ENCODE measurements around the gene MRC1.

The MRC1 gene

DNA sequence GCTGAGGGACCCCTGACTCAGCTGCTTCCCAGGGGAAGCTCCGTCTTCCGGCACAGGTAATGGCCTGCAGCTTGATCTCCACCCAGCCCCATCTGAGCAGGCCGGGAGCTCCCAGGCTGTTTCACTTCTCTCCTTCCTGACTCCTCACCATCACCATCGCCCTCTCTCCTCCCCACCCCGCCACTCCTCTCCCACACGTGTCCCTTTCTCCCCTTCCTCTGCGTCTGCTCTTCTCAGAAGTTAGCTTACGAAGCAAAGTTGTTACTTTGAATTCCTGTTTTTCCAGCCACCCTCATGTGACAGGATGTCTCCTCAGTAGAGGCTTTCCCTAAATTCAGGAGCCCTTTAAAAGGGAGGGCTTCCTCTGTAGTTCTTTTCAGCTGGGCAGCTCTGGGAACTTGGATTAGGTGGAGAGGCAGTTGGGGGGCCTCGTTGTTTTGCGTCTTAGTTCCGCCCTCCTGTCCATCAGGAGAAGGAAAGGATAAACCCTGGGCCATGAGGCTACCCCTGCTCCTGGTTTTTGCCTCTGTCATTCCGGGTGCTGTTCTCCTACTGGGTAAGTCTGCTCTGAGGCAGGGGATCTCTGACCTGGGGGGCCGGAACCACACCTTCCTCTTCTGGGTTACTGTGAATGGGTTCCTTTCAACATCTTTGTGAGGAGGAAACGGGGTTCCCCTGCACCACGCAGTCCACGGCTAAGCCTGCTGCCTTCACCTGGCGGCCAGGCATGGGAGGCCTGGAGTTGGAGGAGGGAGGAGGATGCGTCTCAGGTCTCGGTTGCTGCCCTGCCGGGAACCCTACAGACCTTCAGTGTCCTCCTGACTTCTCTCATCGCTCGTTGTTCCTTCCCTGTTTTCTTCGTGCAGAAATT is at the start of gene MRC1:
MRC1 (plus strand) TSS at position 378 of the 871 bp plus-strand sequence; CDS start at position 496, 118 bp downstream.
- no peak for DNase-seq (ENCODE audit: low read depth in 2 of 2)

DNA sequence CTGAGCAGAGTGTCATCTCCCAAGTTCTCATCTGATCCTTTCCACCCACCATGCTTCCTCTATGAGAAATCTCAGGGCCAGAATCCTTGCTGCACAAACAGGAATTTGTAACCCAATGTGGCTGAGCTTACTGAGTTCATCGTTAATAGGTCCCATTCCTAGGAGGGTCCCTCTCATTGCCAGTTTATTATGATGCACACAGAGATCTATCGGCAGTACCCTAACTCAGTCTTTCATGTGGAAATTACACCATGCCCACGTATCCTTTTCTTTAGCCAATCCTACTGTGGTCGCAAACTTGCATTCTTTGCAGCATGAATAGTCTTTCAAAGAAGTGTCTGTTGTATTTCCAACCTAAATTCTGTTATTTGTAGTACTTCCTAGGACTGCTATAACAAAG is 45.0 kb upstream of the MRC1 start:
- no peak for DNase-seq (ENCODE audit: low read depth in 2 of 2)

DNA sequence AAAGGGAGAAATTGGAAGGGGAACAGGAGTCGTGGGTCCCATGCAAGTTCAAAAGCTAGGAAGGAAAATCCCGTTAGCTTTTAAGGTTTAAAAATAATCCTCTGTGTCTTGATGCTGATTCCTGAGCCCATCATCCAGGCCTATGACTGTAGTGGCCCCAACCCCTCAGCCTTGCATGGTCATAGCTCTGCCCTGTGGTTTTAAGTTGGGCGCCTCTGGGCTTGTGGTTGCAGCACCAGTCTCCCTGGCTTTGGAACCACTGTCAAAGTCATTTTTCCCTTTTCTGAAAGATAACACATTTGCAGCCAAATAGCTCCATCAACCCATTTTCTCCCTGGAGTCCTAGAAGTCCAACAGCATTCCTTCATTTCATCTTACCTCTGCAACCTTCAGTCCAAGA is 43.5 kb upstream of the MRC1 start:
- DNase-seq (ENCODE audit: low read depth in 2 of 2): no peak

DNA sequence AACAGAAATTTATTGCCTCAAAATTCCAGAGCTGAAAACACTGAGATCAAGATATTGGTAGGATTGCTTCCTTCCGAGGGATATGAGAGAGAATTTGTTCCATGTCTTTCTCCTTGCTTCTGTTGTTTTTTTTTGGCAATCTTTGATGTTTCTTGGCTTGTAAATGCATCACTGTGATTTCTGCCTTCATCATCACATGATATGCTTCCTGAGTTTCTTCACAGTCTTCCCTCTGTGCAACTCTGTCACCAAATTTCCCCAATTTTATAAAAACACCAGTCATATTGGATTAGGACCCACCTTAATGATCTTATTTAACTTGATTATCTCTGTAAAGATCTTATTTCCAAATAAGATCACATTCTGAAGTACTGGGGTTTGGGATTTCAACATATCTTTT is 42.4 kb upstream of the MRC1 start:
- DNase-seq (ENCODE audit: low read depth in 2 of 2): no peak

DNA sequence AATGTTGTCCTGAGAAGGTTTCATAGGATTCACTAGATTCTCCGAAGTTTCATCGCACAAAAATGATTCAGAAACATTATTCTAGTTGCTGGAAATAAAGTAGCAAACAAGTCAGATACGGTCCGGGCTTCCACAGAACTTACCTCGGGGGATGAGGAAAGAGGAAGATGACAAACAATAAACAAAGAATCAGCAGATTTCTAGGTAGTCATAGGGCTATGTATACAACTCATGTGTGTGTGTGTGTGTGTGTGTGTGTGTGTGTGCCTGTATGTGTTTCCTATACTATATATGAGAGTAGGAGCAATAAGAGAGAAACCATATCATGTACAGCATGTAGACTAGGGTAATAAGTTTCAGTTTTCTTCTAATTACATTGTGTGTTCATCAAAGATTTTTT is 40.7 kb upstream of the MRC1 start:
- no peak for DNase-seq (ENCODE audit: low read depth in 2 of 2)

DNA sequence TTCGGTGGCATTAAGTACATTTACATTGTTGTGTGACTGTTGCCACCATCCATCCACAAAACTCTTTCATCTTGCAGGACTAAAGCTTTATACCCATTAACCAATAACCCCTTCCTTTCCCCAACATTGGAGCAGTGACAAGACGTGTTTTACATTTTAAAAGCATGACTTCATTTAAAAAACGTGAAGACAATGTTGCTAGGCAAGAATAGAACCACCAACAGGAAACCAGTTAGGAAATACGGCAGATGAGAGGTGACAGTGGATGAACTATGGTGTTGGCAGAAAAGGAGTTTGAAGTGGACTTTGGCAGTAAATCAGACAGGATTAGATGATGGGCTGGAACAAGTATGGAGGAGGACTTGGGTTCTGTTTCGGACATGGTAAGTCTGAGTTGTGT is 40.2 kb upstream of the MRC1 start:
- no peak for DNase-seq (ENCODE audit: low read depth in 2 of 2)

DNA sequence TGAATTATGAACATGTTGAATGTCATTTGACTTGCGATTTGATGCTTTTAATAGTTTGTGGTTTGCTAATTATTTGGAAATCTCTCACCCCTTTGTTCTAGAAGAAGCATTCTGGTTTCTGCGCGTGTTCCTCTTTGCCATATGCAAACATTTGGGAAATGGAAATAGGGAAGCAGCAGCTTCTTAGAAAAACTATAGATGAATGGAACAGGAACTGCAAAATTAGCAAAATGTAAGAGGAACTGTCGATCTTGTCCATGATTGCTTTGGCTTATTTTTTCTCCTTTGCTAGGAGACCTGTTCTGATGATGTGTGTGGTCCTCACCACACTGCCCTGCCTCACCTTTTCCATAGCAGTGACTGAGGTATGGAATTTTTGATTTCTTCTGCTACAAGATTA is 38.1 kb upstream of the MRC1 start:
- no peak for DNase-seq (ENCODE audit: low read depth in 2 of 2)

DNA sequence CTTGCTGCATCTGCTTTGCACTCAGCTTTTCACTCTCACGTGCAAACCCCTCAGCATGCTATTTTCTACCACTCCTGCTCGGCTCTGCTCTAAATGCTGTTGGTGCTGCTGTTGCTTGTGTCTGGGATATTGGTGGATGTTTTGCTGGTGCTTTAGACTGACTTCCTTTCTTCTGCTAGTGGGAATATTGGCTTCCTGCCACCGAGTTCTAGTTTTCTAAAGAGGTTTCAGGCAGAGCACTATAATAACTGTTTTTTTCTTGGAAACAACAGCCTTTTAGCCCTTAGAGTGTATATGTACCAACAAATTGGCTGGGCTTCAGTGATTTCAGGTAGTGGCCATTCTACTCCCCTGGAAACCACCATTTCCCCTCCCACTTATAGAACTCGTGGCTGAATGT is 29.4 kb upstream of the MRC1 start:
- no peak for DNase-seq (ENCODE audit: low read depth in 2 of 2)

DNA sequence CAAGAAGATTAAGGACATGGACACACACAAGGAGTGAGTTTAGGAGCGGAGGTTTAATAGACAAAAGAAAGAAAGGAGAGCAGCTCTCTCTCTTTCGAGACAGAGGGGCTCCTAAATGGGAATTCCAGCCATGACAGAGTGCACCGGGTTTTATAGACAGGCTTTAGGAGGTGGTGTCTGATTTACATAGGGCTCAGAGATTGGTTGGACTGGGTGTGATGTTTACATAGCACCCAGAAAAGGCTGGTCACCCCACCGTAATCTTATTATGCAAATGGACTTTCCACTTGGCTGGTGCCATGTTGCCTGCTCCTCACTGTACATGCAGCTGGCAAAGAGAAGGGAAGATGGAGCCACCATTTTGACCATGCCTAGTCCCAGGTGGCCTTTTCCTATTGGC is 28.4 kb upstream of the MRC1 start:
- no peak for DNase-seq (ENCODE audit: low read depth in 2 of 2)

DNA sequence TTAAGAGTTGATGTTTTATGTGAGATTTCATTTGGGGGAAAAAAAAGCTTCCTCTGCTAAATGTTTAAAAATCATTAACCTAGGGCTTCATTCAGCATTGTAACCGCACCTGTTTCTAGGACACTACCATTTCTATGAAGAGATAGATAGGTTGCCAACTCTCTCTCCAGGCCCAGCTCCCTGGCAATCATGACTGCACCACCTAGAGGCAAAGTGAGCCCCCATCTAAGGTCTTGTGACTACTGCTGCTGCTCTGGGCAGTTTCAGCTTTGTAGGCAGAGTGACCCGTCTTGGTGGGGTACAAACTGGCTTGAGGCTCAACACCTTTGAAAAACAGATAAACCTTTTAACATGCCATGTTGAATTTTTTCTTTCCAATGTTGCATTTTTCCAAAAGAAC is 27.3 kb upstream of the MRC1 start:
- DNase-seq (ENCODE audit: low read depth in 2 of 2): no peak

DNA sequence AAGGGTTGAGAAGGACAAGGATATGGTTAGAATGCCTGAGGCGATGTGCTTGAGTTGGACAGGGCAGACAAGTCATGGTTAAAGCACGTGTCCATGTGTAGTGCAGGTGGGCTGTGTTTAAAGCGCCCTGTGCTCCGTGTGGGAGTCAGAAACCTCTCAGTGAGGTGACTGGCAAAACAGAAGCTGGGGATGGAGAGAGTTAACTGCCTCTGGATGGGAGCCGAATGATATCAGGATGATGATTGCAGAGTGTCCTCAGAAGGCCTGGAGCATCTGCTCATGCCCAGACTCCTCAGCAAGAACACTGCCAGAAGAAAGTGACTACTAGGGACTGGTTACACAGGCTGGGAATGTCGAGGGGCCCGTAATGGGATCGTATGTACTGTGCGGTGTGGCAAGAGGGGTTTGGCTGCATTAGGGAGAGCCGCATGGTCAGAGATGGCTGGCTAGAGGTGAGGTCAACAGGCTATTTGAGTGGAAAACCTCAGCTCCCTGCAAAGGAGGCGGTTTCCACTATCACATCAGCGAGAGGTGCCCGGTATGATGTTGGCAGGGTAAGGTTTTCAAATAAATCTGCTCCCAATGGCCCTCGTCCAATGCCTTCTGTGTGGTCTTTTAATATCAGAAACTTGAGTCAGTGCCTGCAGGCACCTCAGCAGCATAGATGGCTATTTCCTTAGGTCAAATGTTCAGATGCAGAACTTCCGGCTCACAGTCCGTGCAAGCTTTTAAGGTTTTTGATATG is 26.1 kb upstream of the MRC1 start:
- no peak for DNase-seq (ENCODE audit: low read depth in 2 of 2)

DNA sequence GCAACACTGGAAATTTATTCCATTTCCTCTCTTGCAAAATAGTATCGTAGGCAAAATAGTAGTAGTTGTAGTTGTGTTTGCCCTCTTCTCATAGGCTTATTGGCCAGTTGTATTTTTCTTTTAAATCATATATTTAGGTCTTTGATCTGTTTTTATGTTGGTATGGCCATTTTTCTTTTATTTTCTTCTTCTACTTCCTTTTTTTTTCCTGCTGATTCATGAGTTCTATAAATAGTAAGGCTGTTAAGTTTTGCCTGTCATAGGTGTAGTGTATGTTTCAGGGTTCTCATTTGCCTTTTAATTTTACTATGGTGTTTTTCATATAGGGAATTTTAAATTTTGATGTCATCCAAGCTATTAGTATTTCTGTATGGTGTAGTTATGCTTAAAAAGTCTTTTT is 25.4 kb upstream of the MRC1 start:
- no peak for DNase-seq (ENCODE audit: low read depth in 2 of 2)

DNA sequence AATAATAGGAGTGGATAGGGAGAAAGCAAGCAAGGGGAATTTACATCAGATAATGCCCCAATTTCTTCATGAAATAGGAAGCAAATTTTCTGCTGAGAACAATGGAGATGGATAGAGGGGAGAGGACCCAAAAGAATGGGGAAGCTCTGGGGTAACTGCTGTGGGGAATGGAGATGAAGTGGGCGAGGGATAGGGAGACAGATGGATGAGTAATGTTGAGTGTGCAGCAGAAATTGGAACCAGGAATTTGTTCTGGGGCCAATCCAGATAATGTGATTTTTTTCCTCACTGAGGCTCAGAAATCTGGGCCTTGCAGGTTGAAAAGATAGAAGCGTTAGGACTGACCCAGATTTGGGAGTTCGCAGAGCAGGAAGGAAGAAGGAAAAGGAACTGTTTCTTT is 24.5 kb upstream of the MRC1 start:
- no peak for DNase-seq (ENCODE audit: low read depth in 2 of 2)

DNA sequence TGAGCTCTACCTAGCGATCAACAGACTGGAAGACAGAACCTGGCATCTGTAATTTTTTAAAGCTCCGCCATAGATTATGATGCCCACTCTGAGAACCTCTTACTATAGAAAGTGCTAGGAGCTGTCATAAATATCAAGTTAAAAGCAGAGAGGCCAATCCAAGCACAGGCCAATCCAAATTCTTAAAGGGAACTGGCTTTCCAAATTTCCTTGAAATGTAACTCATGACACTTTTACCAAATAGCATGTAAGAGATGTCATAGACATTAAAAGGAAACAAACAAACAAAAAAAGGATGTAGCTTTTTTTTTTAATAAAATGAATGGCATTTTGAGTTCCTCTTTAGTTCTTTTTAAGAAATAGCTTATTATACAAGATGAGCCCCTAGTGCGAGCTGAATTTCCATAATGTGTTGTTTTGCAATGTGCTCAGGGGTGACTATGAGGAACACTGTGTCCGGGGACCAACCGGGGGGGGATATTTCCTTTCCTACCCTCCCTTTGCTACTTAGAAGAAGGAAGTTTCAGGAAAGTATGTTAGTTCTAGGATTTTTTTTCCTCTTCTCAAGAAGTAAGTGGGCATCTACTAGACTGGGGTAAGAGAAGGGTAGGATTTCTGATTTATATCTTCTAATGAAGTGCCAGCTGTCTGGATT is 23.7 kb upstream of the MRC1 start:
- DNase-seq (ENCODE audit: low read depth in 2 of 2): no peak

DNA sequence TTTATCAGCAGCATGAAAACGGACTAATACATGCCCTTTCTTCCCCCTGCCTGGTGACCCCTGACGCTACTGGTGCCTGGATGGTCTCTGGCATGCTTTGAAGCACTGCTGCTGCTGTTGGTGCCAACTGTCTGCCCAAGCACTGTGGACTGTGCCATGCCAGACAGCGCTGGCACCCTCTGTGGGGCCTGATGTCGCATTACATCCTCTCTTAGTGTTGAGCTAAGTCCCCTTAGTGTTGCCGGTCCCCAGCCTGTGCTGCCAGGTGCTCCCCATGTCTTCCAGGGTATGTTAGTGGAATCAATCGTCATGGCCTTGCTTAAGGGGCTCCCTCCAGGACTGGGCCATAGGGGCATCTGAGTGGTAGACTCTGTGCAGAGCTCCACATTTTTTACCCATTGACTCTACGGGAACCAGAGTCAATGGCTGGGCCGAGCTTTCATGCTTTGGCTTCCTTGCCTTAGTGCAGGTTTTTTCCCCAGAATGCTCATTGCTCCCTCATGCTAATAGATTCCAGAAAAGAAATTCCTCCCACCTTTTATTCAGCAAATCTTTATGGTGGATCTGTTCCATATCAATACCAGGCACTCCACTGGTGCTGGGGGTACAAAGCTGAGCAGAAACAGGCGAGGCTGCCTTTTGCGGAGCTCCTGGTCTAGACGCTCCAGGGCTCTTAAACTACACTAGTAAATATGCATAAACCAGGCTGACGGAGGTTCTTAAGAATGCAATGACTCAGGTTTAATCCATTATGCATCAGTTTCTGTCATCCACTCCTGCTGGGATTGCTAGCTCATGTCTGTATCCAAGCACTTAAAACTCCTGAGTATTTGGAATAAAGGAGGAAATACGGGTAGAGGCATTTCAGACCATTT is 21.8 kb upstream of the MRC1 start:
- DNase-seq (ENCODE audit: low read depth in 2 of 2): no peak

DNA sequence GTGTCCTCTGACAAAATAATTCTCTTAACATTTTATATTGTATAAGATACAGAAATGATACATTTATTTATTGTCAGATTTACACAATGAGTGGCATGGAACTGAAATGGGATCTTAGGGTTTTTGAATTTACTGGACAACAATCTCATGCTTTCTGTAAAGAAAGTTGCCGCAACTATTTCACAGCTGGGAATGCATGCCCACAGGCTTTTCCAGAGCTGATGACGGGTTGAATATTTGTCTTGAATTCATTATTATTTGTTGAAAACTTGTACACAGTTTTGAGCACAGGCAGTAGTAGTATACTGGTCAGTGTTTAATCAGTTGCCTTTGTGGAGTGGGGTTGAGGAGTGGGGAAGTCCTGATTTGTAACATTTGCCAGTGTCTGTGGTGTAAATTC is 20.5 kb upstream of the MRC1 start:
- no peak for DNase-seq (ENCODE audit: low read depth in 2 of 2)

DNA sequence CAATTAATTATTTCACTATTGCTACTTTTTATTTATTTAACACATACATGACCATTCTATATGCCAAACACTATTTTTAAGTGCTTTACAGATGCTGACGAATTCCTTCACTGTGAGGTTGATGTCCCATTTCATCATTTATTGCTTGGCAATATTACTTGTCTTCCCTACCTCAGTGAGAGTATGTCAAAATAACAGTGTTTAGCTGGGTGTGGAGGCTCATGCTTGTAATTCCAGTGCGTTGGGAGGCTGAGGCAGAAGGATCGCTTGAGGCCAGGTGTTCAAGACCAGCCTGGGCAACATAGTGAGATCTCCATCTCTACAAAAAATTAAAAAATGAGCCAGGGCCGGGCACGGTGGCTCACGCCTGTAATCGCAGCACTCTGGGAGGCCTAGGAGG is 19.8 kb upstream of the MRC1 start:
- no peak for DNase-seq (ENCODE audit: low read depth in 2 of 2)

DNA sequence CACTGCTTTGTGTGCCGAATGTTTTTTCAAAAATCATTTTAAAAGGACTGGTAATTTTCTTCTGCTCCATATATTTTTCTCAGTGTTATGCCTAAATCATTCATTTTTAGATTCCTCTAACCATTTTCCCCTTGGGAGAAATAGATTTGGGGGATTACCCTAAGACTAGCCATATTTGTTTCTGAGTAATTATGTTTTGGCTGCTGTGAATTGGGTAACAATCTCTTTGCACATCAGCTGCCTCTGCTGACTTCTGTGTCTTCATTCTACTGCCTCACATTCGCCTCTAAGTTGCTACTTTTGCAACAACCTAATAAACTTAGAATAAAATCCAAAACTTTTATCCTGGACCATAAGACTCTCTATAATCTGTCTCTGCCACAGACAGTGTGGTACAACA is 18.5 kb upstream of the MRC1 start:
- DNase-seq (ENCODE audit: low read depth in 2 of 2): no peak

DNA sequence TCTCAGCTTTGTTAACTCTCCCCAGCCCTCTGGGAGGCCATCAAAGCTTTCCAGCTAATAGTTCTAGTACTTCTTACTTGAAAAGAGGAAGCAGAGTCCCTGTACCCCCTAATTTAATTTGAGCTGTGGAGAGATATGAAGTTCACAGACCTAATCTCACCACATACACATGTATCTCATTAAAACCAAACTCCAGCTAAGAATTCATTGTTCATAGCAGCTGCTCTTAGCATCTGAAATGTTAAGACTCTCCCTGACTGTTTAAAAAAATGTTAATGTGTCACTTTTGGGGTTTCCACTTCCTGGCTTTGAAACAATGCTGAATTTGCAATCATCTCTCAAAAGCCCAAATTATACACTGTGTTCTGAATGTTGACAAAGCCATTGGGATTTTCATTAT is 16.2 kb upstream of the MRC1 start:
- no peak for DNase-seq (ENCODE audit: low read depth in 2 of 2)

DNA sequence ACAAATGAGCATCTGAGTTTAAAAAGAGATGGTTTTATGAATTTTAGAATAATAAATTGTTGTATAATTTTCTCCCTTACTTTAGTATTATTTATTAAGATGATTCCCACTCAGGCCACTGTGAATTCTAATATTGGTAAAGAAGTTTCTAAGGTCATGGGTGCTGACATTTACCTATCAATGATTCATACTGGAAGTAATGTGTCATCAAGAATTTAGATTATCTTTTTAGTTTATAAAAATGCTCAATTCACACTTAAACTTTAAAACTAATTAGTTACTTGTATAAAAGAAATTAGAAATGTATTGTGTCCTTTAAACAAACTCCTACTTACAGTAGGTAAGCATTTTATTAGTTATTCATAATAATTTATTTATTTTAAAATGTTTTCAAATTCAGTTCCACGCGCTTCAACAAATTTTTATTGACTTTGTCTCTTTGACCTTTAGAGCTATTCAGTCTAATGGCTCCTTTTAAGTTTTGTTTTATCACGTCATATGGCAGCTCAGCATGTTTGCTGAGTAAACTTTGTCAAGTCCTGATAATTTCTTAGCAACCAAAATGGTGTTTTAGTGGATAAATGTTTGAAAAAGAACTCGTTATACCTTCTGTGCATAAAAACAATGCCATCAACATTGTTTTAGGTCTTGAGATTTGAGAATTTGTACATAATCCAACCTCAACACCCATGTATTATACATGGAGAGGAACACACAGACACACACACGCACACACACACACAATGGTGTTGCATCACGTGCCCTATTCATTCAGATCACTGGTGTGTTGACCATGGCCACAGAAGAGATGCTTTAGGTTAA is 15.1 kb upstream of the MRC1 start:
- no peak for DNase-seq (ENCODE audit: low read depth in 2 of 2)

DNA sequence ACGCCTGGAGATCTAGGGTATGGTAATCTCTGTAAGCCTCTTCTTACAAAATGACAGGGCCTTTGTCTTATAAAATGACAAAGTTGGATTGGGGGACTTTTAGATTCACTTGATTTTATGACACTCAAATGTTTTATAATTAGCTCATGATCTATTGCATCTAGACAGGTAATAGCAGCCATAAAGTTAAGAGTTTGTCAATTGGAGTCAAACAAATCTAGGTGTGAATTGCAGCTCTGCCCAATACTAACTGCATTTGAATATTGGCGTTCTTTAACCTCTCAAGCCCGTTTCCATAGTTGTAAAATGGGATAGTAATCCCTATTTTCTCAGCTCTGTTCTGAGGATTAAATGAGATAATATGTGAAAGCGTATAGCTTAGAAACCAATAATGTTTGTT is 14.1 kb upstream of the MRC1 start:
- DNase-seq (ENCODE audit: low read depth in 2 of 2): no peak
